ENCODE measurements around the gene SPIB.
"Not testable (repeated sequence)": the region's sequence is repeated elsewhere in the genome, so short reads cannot be mapped to it uniquely, and the experiment has no call there.

SPIB gene

DNA sequence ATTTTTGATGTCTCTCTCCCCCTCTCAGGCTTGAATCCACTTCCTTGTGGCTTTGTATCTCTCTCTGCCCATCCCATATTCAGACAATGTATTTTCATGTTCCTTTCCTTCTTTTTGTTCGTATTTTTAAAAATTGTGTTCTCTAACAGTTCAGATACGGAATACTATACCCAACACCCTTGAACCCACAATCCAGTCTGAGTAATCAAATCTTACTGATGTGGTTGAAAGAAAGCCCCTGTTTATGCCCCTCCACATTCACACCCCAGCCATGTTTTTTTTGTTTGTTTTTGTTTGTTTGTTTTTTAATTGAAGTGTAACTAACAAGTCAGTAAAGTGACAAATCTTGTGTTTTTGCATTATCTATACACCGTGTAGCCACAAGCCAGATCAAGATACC, 1.4 kb downstream of the SPIB start:
- no peak for DNase-seq

DNA sequence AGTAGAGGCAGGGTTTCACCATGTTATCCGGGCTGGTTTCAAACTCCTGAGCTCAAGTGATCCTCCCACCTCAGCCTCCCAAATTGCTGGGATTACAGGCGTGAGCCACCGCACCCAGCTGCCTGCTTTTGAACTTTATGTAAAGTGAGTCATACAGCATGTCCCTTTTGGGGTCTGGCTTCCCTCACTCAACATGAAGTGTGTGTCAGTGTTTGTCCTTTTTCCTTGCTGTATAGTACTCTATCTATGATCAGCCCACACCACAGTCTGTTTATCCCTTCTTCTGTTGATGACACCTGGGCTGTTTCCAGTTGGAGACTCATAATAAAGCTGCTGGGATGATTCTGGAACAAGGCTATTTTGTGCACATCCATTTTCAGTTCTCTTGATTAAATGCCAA, 2.1 kb downstream of the SPIB start:
- DNase-seq = no peak

DNA sequence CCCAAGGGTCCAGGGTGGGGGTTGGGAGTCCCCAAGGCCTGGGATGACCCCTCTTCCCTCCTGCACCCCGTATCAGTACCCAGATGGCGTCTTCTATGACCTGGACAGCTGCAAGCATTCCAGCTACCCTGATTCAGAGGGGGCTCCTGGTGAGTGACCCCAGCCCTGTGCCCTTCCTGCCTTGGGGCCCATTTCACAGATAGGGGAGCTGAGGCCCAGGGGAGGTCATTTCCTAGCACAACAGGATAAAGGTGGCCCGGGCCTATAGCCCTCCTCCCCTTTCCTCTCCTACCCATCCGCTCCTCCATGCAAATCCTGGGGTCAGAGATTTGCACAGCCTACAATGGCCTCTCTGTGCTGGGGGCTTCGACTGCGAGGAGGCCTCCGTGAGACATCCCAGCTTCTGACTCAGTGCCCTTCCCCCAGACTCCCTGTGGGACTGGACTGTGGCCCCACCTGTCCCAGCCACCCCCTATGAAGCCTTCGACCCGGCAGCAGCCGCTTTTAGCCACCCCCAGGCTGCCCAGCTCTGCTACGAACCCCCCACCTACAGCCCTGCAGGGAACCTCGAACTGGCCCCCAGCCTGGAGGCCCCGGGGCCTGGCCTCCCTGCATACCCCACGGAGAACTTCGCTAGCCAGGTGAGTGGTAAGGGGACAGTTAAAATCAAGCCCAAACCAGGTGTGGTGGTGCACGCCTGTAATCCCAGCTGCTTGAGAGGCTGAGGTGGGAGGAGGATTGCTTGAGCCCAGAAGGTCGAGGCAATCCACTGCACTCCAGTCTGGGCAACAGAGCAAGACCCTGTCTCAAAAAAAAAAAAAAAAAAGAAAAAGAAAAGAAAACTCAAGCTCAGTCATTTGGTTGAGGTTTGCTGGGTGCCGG, 3.9 kb downstream of the SPIB start:
- no peak for DNase-seq

DNA sequence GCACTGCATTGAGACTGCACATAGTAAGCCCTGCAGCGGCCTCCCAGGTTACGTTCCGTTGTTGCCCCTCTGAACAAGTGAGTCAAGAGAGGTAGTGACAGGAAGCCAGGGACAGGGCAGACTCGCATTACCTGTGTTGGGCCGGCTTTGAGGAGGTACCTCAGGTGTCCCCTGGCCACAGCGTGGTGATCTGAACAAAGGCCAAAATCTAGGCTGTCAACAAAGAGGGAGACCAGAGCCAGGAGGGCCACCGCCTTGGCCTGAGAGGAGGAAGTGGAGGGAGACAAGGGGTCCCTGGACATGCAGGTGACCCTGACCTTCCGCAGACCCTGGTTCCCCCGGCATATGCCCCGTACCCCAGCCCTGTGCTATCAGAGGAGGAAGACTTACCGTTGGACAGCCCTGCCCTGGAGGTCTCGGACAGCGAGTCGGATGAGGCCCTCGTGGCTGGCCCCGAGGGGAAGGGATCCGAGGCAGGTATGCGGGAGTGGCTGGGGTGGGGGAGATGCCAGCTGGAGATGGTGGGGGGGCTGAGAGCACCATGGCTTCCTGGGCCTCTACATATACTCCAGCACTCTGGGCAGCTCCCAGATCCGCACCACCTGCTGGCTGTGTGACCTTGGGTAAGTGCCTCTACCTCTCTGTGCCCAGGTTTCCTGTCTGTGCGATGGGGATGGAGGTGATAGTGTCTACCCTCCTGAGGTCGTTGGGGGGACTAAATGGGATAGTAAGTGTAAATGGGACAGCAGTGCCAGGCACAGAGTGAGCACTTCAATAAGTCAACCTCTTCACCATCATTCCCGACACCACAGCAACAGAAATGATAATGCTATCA, 4.8 kb downstream of the SPIB start:
- DNase-seq = no peak

DNA sequence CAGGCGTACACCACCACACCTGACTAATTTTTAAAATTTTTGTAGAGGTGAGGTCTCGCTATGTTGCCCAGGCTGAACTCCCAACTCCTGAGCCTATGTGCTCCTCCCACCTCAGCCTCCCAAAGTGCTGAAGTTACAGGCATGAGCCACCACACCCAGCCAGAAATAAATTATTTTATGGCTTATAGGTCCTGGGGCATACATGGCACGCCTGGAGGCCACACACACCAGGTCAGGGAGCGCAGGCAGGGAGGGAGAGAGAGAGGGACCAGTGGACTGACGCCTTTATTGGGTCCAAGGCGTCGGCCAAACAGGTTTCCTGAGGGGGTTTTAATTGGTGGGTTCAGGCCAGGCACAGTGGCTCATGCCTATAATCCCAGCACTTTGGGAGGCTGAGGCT, 6.8 kb downstream of the SPIB start:
- DNase-seq = no peak

DNA sequence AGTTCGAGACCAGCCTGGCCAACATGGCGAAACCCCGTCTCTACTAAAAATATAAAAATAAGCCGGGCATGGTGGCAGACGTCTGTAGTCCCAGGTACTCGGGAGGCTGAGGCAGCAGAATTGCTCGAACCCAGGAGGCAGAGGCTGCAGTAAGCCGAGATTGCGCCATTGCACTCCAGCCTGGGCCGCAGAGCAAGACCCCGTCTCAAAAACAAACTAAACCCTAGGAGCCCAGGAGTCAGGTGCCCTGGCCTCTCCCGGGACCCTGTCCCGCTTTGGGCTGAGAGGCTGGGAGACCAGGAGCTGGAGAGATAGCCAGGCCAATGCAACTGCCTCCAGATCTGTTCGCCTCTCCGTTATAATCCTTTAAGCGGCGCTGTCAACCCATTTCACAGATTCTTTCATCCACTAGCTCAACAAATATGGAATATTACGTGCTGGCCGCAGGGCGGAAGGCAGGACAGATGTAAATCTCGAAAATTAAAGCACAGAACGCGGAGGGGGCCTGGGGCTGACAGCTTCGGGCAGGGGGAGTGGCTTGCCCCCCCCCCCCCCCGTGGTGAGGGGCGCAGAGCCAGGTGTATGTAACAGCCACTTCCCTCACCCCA, 8.7 kb downstream of the SPIB start:
- no peak for DNase-seq

DNA sequence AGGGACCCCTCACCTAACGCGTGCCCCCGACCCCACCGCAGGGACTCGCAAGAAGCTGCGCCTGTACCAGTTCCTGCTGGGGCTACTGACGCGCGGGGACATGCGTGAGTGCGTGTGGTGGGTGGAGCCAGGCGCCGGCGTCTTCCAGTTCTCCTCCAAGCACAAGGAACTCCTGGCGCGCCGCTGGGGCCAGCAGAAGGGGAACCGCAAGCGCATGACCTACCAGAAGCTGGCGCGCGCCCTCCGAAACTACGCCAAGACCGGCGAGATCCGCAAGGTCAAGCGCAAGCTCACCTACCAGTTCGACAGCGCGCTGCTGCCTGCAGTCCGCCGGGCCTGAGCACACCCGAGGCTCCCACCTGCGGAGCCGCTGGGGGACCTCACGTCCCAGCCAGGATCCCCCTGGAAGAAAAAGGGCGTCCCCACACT, 9.3 kb downstream of the SPIB start:
- no peak for DNase-seq

DNA sequence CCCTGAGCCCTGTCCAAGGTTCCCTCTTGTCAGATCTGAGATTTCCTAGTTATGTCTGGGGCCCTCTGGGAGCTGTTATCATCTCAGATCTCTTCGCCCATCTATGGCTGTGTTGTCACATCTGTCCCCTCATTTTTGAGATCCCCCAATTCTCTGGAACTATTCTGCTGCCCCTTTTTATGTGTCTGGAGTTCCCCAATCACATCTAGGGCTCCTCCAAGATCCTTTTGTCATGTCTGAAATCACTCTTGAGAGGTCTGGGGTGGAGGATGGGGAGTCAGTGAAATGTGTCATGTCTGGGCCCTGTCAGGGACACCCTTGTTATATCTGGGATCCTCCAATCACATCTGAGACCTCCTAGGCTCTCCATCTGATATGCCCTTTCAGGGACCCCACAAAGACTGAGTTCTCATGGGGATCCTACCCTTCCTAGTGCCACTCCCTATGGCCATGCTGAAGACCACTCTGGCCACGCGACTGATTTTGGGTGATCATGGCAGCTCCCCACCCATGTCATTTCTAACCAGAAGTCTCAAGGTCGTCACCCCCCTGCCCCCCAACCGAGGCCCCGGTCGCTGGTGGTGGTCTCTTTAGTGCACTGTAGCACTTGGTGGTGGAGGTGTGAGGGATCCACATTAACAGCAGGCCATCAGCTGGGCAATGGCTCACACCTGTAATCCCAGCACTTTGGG, 10.2 kb downstream of the SPIB start:
- no peak for DNase-seq

DNA sequence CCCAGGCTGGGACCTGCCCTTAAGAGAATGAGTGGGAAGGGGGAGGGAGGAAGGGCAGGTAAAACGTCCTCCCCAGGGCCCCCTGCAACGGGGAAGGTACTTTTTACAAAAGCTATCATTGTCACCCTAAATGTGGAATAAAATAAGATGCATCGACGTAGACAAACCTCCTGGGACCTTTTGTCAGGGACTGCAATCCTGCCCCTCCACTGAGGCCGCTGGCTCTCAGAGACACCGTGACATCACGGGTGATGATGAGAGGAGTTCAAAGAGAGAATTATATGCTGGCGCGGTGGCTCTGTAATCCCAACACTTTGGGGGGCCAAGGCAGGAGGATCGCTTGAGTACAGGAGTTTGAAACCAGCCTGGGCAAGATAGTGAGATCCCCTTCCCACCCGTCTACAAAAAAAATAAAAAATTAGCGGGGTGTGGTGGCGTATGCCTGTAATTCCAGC, 12.2 kb downstream of the SPIB start:
- DNase-seq = no peak

DNA sequence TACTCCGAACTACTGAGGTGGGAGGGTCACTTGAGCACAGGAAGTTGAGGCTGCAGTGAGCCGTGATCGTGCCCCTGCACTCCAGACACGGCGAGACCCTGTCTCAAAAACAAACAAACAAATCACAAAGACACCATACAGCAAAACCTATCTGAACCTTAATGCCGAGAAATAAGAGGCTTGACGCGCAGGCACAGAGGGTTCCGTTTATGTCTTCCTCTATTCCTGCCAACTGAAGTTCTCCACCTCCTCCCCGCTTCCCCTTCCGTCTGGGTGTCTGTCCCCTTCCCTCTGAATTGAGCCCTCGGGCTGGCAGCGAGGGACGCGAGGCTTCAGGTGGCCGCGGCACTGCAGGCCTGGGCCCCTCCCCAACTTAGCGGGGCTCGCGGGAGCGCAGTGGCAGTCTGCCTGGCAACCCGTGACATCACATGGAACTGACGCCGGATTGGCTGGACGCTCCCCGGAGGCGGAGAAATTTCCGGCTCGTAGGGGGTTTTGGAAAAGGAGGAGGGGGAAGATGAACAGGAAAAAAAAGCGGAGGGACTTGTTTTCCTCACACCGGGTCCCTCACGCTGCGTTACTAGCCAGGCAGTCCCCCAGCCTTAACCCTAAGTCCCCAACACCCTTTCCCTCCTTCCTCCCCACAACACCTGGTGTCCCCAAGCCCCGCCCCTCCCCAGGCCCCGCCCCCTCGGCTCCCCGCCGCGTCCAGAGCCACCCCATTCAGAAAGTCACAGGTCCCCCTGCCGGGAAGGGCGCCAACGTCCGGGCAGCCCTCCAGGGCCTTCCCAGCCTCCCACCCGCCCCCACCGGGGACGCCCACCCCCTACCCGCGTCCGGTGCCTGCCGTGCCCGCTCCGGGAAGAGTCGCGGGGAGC, 12.8 kb downstream of the SPIB start:
- DNase-seq = peak; percentile 56

DNA sequence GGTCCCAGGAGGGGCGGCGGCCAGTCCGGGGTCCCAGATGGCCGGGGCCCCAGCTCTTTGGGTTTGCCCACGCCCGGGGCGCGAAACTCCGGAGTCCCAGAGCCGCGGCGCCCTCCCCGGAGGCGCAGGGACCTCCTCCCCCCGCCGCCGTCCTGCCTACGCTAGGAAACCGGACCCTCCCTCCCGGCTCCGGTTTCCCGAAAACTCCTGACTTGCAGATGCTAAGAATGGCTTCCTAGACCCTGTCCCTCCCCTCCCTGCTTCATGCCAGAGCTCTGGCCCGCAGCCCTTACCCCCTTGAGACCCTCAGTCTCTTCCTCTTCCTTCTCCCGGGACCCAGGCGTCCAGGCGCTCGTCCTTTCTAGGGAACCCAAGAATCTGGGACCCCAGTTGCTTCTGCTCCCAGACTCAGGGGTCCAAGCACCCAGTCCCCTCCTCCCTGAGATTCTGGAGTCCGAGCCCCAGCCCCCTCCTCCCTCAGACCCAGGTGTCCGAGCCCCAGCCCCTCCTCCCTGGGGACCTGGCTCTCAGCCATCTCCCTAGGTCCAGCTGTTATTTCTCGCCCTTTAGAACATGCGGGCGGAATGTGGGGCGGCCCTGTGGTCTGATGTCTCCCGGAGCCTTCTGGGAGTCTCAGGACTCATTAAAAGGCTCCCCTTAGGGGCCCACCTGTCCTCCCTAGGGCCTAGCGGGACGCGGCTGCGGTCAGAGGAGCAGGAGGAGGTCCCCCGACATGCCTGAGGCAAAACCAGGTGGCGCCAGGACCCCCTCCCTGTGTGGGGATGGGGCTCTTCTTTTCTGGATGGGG, 13.7 kb downstream of the SPIB start, which contains the start of gene MYBPC2:
TSS of gene MYBPC2 (plus strand) at position 672 of the 808 bp plus-strand sequence. CDS start at position 734, 62 bp downstream.
- no peak for DNase-seq

DNA sequence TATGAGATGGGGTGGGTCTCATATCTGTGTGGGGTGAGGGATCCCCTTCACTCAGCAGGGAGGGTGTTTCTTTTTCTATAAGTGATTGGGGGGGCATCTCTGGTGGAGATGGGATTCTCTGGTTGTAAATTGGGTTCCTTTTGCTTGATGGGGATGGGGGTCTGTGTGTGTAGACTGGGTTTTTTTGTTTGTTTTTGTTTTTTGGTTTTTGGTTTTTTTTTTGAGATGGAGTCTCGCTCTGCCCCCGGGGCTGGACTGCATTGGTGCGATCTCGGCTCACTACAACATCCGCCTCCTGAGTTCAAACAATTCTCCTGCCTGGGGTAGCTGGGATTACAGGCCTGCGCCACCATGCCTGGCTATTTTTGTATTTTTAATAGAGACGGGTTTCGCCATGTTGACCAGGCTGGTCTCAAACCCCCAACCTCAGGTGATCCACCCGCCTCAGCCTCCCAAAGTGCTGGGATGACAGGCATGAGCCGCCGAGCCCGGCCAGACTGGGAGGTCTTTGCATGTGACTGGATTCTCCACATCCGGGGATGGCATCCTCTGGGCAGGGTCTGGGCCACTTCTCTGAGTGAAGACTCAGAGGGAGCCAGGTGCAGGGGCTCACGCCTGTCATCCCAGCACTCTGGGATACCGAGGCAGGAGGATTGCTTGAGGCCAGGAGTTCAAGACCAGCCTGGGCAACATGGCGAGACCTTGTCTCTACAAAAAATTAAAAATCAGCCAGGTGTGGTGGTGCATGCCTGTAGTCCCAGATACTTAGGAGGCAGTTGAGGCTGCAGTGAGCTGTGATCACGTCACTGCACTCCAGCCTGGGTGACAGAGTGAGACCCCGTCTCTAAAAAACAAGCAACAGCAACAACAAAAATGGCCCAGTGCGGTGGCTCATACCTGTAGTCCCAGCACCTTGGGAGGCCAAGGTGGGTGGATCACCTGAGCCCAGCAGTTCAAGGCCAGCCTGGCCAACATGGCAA, 14.8 kb downstream of the SPIB start:
- DNase-seq = no peak

DNA sequence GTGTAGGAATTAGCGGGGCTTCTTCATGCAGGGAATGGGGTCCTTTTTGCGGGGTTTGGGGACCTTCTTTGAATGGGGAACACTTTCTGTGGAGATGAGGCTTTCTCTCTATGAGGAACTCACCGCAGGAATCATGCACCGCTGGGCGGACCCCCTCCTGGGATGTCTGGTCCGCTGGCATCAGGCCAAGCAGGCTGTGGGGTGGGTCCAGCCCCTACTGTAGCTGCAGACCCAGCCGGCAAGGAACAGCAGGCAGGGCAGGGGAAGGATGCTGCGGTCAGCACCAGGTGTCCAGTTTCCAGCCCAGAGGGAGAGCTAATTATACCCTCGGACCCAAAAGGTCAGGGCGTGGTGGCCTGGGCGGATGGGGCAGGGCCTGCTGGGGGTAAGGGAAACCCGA, 15.8 kb downstream of the SPIB start:
- DNase-seq = no peak

DNA sequence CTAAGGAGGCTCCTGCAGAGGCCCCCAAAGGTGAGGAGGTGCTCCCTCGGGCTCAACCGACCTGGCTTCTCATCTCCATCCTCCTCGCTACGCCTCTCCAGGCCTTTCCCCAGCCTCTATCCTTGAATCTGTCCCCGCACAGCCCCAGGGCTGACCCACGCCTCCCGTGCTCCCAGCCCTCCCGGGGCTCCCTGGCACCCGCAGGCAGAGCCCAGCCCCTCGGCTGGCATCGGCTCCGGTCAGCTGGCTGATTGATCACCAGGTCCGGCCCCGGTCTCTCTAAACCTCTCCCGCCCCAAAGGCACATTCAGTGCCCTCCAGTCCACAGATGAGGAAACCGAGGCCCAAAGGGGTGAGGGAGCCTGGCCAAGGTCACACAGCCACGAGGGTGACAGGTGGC, 16.5 kb downstream of the SPIB start:
- no peak for DNase-seq

DNA sequence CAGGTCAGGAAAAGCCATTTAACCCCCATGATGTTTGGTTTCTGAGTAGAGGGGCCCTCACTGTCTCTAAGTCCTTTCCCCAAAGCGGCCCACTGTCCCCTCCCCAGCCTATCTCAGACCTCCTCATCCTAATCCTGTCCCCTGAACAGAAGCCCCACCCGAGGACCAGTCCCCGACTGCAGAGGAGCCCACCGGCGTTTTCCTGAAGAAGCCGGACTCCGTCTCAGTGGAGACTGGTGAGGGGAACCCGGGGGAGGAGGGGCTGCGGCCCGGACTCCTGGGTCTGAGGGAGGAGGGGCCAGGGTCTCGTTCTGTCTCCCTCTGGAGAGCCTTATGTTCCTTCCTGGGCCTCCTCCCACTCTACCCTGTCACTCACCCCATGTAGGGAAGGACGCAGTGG, 16.9 kb downstream of the SPIB start:
- DNase-seq = no peak

DNA sequence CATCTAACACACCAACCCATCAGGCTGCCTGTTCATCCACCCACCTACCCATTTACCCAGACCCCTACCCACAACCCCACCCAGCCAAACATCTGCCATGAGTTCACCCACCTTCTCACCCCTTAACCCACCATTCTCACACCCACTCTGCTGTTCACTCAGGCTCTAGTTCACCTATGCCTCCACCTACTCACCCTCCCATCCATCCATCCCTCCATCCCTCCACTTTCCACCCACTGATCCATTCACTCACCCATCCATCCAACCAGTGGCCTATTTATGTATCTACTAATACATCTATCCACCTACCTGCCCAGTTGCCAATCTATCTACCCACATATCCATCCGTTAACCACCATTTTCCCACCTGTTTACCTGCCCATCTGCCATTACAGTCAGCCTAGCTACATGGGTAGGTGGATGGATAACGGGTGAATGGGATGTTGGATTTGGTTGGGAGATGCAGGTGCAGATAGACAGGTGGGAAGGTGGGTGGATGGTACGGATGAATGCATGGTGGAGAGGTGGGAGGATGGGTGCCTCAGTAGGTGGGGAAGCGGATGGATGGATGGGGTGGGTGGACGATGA, 19.2 kb downstream of the SPIB start:
- DNase-seq = no peak

DNA sequence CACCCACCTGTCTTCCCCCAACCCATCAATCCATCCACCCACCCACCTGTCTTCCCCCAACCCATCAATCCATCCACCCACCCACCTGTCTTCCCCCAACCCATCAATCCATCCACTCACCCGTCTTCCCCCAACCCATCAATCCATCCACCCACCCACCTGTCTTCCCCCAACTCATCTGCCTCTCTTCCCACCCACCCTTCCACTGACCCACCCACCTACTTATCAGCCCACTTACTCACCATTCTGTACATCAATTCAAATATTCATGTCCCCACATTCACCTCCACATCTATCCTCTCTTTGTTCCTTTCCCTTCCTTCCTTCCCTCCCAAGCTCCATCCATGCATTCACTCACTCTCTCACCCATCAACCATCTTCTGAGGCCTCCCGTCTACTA, 20.4 kb downstream of the SPIB start:
- DNase-seq = not testable (repeated sequence)

DNA sequence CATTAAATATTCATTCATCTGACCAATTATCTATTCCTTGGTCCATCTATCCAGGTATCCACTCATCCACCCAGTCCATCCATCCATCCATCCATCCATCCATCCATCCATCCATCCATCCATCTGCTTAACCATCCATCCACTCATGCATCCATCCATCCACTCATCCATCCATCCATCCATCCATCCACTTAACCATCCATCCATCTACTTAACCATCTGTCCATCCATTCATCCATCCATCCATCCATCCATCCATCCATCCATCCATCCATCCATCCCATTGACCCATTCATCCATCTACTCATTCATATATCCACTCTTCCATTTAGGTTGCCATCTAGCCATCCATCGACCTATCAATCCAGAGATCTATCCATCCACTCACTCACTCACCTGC, 25.3 kb downstream of the SPIB start:
- DNase-seq = no peak

DNA sequence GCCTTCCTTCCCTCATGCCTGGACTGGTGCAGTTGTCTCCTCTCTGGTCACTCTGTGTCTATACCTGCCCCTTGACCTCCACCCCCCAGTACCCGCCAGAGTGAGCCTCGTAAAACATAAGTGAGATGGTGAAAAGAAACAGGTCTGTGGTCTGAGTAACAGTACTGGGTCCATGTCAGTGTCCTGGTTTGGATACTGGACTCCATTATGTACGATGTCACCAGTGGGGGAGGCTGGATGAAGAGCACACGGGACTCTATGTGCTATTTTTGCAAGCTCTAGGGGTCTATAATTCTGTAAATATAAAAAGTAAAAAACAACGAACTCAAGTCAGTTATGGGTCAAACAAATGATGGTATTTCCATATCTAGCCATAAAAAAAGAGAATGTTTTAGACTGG, 28.3 kb downstream of the SPIB start:
- no peak for DNase-seq

Data from NCI-H2029 (cell line).